Embryonic facial prominence (tissue), 1 donor: ENCODE results near the gene TEPSIN.

Experiments
- DNase-seq: peaks from one replicate; pipeline ENCODE4 v3.0.0-alpha.2; 2016; ENCODE audit errors: extremely low spot score

Gene TEPSIN

DNA sequence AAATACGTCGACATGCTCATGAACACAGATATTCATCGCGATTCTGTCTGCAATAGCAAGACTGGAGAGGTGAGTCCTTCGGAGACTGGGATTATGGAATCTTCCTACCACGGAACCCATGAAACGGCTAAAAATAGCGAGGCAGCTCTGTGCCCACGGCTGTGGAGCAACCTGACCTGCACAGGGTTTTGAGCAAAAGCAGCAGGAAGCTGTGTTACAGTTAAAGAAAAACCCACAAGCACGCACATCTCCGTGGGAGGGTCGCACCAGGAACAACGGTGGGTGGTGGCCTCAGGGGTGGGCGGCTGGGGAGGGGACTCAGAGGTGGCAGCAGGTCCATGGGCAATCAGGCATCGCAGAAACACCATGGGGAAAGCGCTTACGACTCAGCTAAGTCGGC, 31.4 kb upstream of the TEPSIN start:
- no peak for DNase-seq

DNA sequence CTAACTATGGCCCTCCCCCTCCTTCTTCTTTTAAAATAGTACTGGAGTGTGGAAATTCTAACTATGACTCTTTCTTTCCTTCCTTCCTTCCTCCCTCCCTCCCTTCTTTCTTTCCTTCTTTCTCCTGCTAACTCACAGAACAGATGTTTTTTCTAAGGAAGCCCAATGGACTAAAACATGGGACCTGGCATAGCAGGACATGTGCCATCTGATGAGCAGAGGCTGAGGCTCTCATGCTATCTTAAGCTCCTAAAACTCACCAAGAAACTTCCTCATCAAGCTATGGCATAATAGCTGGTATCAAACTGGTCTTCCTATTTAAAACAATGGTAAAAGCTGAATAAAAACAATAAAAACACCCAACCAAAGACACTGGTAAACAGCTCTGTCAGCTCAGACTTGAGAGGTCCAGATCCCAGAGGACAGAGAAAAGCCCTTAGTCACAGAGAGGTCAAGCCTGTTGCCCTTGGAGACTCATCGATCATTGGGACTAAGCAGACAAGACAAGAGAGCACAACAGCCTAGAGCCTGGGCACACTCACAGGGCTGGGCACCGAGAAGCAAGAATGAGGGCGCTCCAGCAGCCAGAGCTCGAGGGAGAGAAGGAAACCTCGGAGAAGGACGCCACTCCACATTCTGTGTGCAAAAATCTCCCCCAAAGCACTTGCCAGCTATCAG, 28.7 kb upstream of the TEPSIN start:
- no peak for DNase-seq

DNA sequence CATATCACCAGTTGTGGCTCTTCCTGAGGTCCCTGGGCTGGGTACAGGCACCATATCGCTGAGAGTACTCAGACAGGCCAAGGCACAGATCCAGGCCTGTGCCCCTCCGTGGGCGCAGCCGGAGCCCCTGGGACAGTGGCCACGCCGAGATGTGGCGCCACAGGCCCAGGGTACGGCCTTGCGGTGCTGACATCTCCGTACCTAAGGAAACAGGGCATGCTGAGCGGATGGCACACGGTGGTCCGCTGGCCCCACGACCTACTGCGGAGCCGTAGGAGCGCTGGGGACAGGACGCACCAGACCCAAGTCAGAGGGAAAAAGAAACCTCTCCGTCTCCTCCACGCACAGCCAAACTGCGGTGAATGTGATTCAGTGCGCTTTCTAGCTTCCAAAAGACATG, 26.7 kb upstream of the TEPSIN start:
- no peak for DNase-seq

DNA sequence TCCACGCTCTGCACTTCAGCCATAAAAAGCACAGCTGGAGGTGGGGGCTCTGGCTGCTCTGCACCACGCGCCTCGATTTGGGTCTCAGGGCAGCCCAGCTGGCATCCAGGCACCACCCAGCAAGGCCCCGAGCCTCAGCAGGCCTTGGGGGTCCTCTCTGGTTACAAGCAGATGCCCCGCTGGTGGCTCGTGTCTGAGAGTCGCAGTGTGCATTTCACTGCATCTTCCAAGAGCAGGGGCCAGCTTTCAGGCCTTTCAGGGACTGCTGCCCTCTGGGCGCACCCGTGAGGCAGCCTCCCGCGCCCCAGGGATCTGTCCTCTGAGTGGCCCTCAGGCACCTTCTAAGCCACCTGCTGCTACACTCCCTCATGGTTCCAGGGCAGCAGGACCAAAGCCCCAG, 25.8 kb upstream of the TEPSIN start:
- no peak for DNase-seq

DNA sequence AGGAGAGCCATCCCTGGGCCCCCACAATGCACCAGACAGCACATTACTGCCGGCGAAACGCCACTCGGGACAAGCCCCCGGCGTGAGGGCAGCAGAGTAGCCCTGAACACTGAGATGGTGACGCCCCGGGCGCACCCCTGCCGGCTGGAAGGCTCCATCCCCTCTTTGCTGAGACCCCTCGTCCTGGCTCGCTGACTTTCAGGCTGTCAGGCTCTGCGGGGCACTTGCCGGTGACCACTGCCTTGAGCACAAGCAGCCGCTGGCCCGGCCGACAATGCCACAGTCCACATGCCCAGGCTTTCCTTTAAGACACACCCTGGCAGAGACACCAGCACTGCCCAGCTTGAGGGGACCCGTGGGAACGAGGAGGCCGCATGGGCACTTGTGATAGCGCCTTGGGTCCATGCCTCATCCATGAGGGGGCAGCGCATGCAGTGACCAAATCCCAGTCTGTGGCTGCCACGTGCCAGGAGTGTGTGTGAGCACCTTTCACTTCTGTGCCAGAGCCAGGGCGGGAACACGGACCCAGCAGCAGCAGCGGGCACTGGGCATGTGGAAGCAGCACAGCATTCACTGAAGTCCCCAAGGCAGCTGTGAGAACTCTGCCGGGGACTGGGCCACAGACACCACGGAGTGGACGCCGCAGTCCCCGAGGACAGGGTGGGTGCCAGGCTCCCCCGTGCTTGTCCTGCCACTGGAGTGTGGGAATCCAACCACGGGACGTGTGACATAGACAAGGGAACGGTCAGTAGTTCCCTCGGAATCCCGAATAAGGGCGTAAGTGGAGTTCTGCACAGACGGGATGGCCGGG, 24.7 kb upstream of the TEPSIN start:
- no peak for DNase-seq

DNA sequence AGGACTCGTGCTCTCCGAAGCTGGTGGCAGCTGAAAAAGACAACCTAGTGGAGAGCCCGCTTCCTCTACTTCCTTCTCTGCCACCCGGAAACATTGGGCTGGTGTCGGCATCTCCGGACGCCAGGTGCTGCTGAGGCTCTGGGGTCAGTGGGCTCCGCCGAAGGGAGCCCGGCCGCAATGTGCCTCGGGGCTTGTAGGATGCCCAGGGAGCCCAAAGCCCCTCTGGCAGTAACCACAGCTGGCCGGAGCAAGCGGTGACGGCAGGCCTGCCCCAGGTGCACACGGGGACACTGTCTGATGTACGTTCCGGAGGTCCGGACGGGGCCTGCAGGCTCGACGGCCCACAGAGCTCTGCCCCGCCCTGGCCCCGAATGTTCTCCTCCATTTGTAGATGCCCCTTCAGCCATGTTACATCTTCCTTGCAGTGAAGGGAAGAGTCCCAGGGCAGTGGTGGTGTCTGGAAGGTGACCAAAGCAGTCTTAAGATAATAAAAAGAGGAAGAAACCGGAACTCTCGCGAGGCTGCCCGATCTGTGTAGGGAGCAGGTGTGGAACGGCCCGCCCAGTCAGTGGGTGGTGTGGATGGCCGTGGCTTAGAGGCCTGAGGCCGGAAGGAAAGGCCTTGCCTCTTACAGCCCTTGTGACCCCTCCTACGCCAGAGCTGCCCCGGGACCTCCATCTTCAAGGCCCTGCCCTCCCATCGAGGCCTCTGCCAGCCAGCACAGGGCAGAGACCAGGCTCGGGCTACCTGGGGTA, 22.9 kb upstream of the TEPSIN start:
- DNase-seq, result no peak

DNA sequence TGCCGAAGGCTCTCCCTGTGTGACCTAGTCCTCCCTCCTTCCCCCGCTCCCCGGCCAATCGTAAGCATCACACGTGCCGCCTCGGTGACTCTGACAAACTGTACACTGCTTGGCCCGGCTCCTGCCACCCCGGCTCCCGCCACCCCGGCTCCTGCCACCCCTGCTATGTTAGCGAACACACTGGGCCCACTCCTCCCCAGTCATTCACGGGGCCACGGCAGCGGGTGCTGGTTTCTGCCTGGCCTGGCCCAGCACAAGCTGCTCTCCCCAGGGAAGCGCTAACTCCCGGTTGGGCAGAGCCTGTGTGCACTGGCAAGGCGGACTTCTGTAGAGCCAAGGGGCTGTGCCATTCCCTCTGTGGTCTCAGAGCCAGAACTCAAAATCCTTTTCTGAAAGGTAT, 22.2 kb upstream of the TEPSIN start:
- DNase-seq, result no peak

DNA sequence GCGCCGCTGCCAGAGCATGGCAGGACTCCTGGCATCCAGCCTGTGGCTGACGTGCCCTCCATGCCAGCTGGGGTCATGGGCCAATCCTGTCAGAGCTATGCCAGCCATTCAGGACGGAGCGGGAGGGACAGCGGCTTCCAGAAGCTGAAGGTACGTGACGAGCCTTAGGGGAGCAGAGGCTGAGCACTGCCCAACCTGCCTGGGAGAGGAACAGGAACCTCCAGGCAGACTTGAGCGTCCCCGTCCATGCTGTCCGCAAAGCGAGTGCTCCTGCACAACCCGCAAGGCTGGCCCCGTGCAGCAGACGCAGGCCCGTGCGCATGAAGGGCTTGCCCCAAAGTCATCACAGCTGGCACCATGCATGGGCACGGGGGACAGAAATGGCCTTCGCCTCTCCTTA, 21.8 kb upstream of the TEPSIN start:
- DNase-seq, result no peak

DNA sequence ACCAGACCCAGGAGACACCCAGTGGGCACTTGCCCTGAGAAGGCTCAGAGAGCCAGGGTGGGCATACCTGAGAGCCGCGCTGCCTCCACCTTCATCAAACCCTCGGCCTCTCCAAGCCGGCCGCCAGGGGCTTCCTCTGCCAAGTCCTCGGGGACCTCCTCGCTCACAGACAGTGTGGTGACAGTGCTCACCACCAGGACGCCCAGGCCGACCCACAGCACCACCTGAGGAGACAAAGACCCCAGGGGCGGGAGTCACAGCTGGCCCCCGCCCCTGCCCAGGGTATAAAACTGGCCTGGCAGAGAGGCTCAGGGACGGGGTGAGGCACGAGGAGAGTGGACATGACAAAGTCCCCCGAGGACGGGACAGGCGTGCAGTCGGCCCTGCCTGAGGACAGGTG, 21.3 kb upstream of the TEPSIN start:
- no peak for DNase-seq

DNA sequence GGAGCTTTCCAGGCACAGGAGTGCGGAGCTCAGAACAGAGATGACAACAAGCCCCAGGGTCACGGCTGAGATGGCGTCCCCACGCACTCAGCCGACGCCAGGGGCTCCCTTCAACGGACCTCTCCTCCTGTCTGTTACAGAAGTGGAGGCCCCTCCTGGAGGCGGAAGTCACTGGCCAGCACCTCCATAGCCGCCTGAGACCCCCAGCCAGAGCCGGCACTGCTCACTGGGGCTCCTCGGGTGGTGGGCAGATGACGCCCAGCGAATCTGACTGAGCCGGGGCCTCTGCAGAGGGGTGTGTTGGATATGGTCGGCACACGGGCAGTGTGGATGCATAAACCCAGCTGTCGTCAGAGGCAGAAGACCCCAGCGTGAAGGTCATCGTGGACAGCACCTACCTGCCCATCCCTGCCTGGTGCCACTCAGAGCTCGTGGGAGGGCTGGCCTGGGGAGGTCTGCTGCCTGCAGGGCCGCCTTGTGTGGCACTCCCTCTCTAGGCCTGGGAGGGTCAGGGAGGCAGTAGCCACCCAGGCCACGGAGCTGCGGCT, 20.3 kb upstream of the TEPSIN start:
- no peak for DNase-seq

DNA sequence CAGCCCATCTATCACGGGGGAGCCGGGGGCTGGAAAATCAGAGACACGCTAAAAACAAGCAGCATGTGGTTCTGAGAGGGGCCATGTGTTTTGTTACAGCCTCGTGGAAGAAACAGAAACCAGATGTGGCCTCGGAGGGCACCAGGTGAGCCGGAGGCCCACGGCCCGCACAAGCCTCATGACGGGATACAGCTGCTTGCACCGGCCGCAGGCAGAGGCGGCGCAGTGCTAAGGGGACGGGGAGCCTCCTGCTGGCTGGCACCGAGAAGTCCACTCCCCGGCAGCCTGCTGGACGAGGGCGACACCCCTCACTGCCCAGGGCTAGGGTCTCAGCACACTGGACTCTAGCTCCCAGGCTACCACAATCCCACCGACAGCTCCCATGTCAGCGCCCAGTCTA, 19.4 kb upstream of the TEPSIN start:
- DNase-seq, result no peak

DNA sequence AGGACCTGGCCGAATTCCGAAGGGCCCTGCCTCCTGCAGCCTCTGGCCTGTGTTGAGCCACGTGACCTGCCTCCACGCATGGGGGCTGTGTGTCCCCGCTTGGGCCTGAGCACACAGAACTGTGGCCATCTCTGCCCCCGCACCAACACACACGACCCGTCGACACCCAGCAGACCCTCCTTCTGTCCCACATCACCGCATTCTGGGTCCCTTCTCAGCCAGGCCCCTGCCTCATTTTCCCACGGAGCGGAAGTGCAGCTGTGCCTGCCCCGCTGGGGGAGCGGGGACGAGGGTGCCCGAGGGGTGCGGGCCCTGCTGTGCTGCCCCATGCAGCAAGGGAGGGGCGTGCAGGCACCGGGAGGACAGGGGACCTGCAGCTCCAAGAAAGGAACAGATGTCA, 18.7 kb upstream of the TEPSIN start:
- no peak for DNase-seq

DNA sequence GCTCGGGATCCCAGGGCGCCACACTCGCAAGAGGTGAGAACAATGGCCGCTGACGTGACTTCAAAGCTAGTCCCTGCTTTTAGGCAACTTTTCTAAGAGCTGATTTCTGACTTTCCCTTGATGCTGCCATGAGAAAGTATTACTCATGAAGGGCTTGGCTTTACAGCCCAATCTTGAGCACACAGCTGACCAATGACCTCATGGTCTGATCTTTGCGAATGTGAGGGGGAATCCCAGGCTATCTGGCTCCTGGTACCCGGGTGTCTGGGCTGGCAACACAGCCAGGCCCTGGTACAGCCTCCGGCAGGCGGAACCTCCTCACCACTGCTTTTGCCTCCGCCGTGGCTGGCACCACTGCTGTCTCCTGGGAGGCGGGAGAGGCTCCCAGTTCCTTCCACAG, 17.8 kb upstream of the TEPSIN start:
- no peak for DNase-seq

DNA sequence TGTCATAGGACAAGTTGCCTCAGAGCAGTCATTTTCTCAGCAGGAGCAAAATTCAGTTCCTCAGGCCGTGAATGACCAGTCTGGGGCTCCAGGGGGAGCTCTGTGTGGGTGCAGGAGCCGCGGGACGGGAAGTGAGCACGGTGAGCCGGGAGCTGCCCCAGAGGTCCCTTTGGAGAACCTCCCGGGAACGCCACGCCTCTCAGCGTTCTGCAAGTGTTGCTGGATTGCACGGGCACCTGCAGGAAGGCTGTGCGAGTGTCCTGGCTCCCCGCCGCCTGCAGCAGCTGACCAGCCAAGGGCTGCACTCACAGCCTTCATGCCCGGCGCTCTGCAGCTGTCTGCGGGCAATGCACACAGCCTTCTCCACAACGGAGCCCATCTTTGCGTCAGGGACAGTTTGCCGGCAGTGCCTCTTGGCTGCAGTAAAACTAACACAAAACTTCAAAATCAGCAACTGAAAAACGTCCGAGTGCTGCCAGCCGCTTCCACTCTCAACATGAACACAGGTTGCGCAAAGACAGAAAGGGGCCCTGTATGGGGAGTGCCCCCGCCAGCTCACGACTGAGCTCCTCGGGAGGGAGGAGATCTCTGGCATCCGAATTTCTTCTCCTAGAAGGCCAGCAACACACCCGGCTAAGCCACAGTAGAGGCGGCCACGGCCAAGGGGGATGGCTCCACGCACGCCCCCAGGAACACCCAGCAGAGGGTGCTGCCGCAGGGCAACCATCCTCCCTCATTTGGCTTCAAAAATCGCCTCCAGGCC, 16.3 kb upstream of the TEPSIN start:
- no peak for DNase-seq

DNA sequence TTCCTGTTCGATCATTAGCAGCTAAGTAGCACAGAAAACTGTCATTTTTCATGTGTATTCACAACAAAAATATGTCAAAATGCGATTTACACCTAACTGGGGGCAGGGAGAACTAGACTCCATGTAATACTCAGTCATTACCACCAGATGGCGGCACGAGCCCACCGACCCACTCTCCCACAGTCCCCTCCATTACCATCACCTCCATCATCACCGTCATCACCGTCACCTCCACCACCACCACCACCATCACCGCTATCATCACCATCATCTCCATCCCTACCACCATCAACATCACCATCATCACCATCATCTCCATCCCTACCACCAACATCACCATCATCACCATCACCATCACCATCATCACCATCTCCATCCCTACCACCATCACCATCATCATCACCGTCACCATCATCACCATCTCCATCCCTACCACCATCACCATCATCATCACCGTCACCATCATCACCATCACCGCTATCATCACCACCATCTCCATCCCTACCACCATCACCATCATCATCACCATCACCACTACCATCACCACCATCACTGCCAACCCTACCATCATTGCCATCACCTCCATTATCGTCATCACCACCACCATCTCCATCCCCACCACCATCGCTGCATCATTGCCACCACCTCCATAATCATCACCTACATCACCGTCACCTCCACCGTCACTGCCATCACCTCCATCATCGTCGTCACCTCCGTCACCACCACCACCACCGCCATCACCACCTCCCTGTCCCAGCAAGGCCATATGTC, 14.7 kb upstream of the TEPSIN start:
- DNase-seq, result no peak

DNA sequence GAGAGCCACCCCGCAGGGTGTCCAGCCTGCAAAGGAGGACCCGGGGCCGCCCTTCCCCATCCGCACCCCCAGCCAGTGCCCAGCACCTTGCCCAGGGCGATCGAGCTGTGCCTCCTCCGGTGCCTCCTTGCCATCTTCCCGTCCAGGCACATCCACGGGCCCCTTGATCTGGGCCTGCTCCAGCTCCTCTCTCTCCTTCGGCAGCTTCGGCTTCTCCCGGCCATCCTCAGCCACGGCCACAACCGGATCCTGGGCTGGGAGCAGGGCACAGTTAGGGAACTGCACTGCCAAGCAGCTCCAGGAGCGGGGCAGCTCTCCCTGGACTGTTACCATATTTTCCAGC, 14.1 kb upstream of the TEPSIN start:
- DNase-seq, result no peak

DNA sequence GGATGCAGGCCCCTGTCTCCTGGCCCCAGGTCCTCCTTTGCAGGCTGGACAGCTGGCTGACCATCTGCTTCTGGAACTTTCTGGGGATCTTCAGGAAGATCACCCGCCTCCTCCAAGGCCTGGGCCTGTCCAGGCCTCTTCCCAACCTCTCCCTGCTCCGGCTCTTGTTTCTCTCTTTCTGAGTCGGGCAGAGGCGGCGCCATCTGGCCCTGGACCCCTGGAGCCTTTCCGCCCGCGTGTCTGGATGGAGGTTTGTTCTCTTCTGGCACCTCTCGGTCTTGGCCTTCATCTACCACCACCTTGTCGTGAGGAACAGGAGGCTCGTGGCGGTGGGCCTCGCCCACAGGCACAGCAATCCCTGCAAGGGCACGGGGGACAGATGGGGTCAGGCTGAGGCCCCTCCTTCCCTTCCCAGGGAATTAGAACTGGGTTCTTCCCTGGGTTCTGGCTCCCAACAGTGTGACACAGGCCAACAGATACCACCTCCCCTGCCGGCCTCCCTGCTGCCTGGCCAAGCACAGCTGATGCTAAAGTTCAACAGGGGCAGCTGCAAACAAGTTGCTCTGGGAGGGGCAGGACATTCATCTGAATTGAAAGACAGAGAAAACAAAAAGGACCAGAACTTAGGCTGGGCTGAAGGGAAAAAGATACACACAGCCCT, 13.6 kb upstream of the TEPSIN start:
- DNase-seq, result no peak

DNA sequence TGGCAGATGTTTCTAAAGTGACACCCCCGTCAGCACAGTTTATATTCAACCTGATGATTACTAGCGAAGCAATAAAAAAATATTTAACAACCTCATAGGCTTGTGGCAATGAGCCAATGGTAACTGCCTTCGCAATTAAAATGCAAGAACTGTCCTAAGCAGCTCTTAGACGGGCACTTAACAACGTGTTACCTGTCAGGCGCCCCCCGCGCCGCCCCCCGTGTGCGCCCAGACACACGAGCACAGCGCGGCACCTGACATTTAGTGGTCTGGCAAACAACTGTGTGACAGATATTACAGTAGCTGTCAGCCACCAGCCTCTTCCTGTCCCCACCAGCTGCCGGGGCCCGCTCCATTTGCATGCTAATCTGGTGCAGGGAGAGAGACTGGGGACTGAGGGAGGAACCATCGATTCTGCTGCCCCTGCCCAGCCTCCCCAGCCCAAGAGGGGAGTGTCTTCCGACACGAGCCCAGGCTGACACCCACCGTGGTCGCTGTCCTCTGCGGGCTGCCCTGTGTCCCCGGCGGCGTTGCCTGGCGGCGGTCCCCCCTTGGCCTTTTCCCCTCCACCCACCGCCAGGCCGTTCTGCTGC, 12.9 kb upstream of the TEPSIN start:
- DNase-seq, result no peak

DNA sequence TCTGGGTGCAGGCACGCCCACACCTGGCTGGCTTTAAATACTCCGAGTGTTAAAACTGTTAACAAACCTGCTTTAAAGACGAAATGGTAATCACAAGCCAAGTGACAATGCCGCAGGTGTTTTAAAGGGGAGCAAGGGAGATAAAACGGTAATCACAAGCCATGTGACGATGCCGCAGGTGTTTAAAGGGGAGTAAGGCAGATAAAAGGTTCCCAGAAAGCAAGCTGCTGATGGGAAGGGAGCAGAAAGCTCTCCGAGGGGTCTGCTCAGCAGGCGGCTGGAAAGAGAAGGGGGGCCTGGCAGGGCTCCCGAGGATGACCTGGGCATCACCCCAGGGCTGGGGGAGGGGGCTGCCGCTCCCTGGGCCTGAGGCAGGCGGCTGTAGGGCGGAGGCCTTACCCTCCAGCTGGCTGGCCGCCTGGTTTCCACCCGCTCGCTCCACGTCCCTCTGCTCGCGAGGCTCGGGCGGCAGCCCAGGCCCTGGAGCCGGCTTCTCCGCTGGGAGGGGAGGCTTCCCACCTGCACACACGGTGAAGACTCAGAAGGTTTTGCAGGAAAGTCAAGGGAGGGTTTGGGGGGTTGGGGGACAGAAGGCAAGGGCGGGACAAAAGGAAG, 12.3 kb upstream of the TEPSIN start:
- no peak for DNase-seq
